ENCODE measurements around the gene MPHOSPH8.

MPHOSPH8 gene

GRCh38 chr13:19643652-19644051, 10.2 kb downstream of the MPHOSPH8 start:
- no peak overlapping the region for H3K27ac Mint-ChIP-seq
- TF ChIP-seq CTCF (IDR thresholded peaks at IDR 0.05; ENCODE audit: unreplicated experiment in 3 of 3), result no peak
- no peaks in the 10 kb centered on the region for H3K4me1 Mint-ChIP-seq
- peaks cover 40% of the 10 kb centered on the region for H3K36me3 Mint-ChIP-seq (ENCODE audit: low read depth)
- no peaks in the 10 kb centered on the region for H3K27me3 Mint-ChIP-seq (ENCODE audit: low read depth)
- H3K9me3 Mint-ChIP-seq, result no peaks in the 10 kb centered on the region
- H3K4me3 Mint-ChIP-seq, result no peak overlapping the region

- H3K27me3 Mint-ChIP-seq (ENCODE audit: low read depth), result no peaks in the 10 kb centered on the region
- no peaks in the 10 kb centered on the region for H3K9me3 Mint-ChIP-seq
- no peak overlapping the region for H3K27ac Mint-ChIP-seq
- no peaks in the 10 kb centered on the region for H3K4me1 Mint-ChIP-seq
- no peak for TF ChIP-seq CTCF (IDR thresholded peaks at IDR 0.05; ENCODE audit: unreplicated experiment in 3 of 3)
- H3K4me3 Mint-ChIP-seq, result no peak overlapping the region
- H3K36me3 Mint-ChIP-seq (ENCODE audit: low read depth), result peaks cover 47% of the 10 kb centered on the region
Observed at GRCh38 chr13:19645000-19645399, 11.5 kb downstream of the MPHOSPH8 start.

GRCh38 chr13:19646063-19646462, 12.6 kb downstream of the MPHOSPH8 start:
- no peaks in the 10 kb centered on the region for H3K9me3 Mint-ChIP-seq
- H3K27me3 Mint-ChIP-seq (ENCODE audit: low read depth), result no peaks in the 10 kb centered on the region
- peaks cover 57% of the 10 kb centered on the region for H3K36me3 Mint-ChIP-seq (ENCODE audit: low read depth)
- H3K4me3 Mint-ChIP-seq, result no peak overlapping the region
- TF ChIP-seq CTCF (IDR thresholded peaks at IDR 0.05; ENCODE audit: unreplicated experiment in 3 of 3), result no peak
- no peak overlapping the region for H3K27ac Mint-ChIP-seq
- no peaks in the 10 kb centered on the region for H3K4me1 Mint-ChIP-seq

- no peak for TF ChIP-seq CTCF (IDR thresholded peaks at IDR 0.05; ENCODE audit: unreplicated experiment in 3 of 3)
- H3K27ac Mint-ChIP-seq, result no peak overlapping the region
Observed at GRCh38 chr13:19650742-19651141, 17.3 kb downstream of the MPHOSPH8 start.

GRCh38 chr13:19657872-19658591, 24.6 kb downstream of the MPHOSPH8 start:
- no peak for TF ChIP-seq CTCF (IDR thresholded peaks at IDR 0.05; ENCODE audit: unreplicated experiment in 3 of 3)
- H3K27me3 Mint-ChIP-seq (ENCODE audit: low read depth), result no peaks in the 10 kb centered on the region
- peak overlapping the region in 1 of 3 experiments; percentile 7 for H3K27ac Mint-ChIP-seq
- no peak overlapping the region for H3K4me3 Mint-ChIP-seq
- no peaks in the 10 kb centered on the region for H3K4me1 Mint-ChIP-seq
- H3K9me3 Mint-ChIP-seq, result no peaks in the 10 kb centered on the region
- H3K36me3 Mint-ChIP-seq (ENCODE audit: low read depth), result peaks cover 57% of the 10 kb centered on the region

More at GRCh38 chr13:19650742-19651141, 17.3 kb downstream of the MPHOSPH8 start:
- Mint-ChIP-seq H3K4me3 (no peak overlapping the region), H3K36me3 (ENCODE audit: low read depth) (peaks cover 63% of the 10 kb centered on the region), H3K27me3 (ENCODE audit: low read depth) (no peaks in the 10 kb centered on the region), H3K9me3 (no peaks in the 10 kb centered on the region), H3K4me1 (no peaks in the 10 kb centered on the region)

GRCh38 chr13:19658831-19659230, 25.4 kb downstream of the MPHOSPH8 start:
- no peak for TF ChIP-seq CTCF (IDR thresholded peaks at IDR 0.05; ENCODE audit: unreplicated experiment in 3 of 3)
- Mint-ChIP-seq H3K36me3 (ENCODE audit: low read depth) (peaks cover 56% of the 10 kb centered on the region), H3K27ac (no peak overlapping the region), H3K4me1 (no peaks in the 10 kb centered on the region), H3K27me3 (ENCODE audit: low read depth) (no peaks in the 10 kb centered on the region), H3K4me3 (no peak overlapping the region), H3K9me3 (no peaks in the 10 kb centered on the region)

Data from nephron (organoid).